Right renal pelvis (tissue), 4 donors: Measurements from ENCODE around the gene DPP9. TPM values are rescaled to one million over a fixed set of nuclear protein-coding genes. Genes with fewer than 3 reads are reported as not detected.

Experiments used
- DNase-seq, 4 donors: peaks; one replicate each; pipeline ENCODE4 v3.0.0-alpha.2; 2013; ENCODE audit warnings: low read depth in 4 of 4, low spot score in 3 of 4, missing footprints in 1 of 4
- polyA plus RNA-seq, 4 donors: library from polyadenylated mRNA; unstranded; fragments of 120-200 nt; gene quantifications; one replicate each; pipeline ENCODE4 v1.2.1, GENCODE V29; 2013; ENCODE audit not compliant: insufficient read length in 4 of 4

Gene DPP9
- polyA plus RNA-seq, 4 donors = 16.4 to 25.5 (median 21.9) TPM

GRCh38 chr19:4662020-4662695, 61.5 kb downstream of the DPP9 start:
- no peak for DNase-seq

DNA sequence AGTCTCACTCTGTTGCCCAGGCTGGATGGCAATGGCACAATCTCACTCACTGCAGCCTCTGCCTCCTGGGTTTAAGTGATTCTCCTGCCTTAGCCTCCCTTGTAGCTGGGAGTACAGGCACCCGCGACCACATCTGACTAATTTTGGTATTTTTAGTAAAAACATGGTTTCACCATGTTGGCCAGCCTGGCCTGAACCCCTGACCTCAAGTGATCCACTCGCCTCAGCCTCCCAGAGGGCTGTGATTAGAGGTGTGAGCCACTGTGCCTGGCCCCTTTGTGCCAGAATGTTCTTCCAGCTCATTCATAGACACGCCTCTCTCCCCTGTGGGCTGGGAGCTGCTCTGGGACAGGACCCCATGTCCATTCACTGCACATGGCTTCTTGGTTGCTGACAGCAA, 62.6 kb downstream of the DPP9 start:
- no peak for DNase-seq

DNA sequence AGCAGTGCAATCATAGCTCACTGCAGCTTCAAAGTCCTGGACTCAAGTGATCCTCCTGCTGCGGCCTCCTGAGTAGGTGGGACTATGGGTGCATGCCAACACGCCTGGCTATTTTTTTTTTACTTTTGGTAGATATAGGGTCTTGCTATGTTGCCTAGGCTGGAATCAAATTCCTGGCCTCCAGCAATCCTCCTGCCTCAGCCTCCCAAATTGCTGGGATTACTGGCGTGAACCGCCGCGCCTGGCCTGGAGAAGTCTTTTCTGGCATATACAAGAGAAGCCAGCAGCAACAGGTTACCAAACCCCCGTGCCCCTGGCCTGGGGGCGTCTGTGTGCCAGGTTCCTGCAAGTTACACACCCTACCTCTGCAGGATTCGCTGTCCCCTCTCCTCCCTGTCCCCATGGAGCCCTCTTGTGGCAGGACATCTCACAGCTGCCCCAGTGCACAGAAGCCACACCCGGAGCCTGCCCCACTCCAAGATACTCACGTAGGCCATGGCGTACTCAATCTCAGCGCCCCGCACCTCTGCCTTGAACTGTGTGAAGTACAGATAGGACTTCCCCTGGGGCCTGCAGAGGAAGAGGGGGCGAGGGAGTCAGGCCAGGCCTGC, 63.4 kb downstream of the DPP9 start:
- no peak for DNase-seq

DNA sequence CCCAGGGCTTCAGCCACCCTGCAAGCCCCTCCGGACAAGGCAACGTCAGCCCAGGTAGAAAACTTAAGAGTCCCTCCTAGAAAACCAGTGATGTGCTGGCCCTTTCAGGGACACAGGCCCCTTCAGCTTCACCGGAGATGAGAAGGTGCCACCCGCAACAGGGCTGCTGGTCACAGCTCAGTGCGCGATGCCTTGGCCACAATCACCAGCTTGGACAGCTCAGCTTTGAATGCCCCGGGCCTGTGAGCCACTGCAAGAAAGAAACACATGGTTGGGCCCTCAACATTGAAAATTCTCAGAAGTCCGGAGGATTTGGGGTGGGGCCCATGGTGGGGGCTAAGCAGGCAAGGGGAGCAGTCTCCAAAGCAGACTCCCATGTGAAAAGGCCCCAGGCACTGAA, 65.8 kb downstream of the DPP9 start:
- no peak for DNase-seq

DNA sequence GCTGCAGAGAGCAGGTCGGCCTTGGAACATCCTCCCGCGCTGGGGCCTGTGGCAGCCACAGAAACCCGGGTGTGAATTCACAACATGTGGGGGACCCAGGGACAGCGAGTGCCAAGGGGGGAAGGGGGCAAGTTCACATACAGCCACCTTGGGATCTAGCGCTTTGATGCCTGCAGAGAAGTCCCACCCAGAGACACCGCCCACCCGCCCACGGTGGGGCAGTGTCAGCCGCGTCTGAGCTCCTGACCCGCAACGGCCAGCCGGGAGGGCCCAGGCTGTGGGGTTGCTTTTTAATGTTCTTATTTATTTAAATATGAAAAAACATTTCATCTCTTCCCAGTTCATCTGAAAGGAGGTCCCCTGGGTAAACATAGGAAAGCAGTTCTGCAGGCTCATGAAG, 66.4 kb downstream of the DPP9 start:
- DNase-seq = no peak

- no peak for DNase-seq
Observed at GRCh38 chr19:4656102-4656501, 67.5 kb downstream of the DPP9 start.

- no peak for DNase-seq
Observed at GRCh38 chr19:4654437-4655361, 68.9 kb downstream of the DPP9 start.

DNA sequence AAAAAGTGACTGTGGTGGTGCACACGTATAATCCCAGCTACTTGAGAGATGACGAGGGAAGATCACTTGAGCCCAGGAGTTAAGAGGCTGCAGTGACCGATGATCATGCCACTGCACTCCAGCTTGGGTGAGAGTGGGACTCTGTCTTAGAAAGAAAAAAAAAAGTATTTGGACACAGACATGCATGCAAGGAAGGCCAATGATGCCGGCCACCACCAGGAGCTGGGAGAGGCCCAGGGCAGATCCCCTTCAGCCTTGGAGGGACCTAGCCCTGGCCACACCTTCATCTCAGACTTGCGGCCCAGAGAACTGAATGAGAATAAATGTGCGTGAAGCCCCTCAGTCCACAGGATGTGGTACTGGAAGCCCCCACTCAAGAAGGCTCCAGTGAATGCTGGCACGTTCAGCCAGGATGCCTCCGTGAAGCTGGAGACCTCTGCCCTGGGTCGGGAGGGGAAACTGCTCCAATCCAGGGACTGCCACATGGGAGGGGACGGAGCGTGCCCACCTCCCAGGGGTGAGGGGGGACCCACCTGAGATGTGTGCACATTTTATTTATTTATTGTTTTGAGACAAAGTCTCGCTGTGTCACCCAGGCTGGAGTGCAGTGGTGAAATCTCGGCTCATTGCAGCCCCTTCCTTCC, 69.7 kb downstream of the DPP9 start:
- no peak for DNase-seq

DNA sequence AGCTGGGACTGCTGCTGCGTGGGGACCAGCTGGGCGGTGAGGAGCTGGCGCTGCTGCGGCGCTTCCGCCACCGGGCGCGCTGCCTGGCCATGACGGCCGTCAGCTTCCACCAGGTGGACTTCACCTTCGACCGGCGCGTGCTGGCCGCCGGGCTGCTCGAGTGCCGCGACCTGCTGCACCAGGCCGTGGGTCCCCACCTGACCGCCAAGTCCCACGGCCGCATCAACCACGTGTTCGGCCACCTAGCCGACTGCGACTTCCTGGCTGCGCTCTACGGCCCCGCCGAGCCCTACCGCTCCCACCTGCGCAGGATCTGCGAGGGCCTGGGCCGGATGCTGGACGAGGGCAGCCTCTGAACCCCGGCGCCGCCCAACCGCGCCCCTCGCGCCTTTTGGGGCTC, 71.6 kb downstream of the DPP9 start:
- no peak for DNase-seq

- DNase-seq = no peak
Observed at GRCh38 chr19:4650159-4650558, 73.5 kb downstream of the DPP9 start.

- no peak for DNase-seq
Observed at GRCh38 chr19:4649392-4650047, 74.1 kb downstream of the DPP9 start.

- no peak for DNase-seq
Observed at GRCh38 chr19:4647676-4648644, 75.7 kb downstream of the DPP9 start.

DNA sequence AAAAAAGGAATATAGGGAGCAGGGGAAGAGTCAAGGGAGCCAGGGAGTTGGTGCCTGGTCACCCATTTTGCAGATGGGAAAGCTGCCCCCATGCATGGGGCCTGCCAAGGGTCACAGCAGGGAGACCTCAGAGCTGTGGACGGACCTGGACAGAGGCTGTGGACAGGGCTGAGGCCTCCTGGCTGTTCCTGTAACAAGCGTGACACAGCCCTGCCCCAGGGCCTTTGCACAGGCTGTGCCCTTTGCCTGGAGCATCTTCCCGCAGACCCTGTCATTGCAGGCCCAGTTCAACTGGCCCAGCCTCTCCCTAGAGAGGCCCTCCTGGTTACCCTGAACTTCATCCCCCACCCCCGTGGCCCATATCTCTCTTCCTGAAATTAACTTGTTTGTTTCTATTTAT, 77.9 kb downstream of the DPP9 start:
- DNase-seq = no peak

DNA sequence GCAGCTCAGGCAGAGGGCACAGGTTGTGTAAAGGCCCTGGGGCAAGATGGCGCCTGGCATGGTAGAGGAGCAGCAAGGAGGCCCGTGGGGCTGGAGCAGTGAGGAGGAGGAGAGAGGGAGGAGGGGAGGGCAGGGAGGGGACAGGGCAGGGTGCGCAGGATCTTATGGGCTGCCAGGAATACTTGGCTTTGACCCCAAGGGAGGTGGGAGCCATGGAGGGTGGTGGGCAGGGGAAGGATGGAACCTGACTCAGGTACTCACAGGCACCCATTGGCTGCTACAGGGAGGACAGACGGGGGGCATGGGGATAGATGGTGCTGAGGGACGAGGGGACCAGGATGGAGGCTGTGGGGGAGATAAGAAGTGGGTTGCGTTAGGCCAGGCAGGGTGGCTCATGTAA, 81.0 kb downstream of the DPP9 start:
- DNase-seq = no peak

DNA sequence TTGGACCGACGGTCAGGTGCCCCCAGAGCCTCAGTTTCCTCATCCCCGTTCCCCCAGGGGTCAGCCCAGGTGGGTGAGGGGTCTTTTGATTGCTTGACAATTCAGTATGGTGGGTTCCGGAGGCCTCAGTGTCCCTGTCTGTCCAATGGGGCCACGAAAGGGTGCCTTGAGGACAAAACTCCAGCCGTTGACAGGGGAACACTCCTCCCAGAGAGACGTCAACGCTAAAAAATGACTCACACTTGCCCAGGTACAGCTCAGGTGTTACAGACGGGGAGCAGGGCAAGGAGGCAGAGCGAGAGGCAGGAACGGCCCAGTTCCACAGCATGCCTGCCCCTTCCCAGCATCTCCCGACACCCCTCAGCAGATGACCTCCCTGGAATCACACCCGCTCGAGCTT, 82.5 kb downstream of the DPP9 start:
- no peak for DNase-seq

DNA sequence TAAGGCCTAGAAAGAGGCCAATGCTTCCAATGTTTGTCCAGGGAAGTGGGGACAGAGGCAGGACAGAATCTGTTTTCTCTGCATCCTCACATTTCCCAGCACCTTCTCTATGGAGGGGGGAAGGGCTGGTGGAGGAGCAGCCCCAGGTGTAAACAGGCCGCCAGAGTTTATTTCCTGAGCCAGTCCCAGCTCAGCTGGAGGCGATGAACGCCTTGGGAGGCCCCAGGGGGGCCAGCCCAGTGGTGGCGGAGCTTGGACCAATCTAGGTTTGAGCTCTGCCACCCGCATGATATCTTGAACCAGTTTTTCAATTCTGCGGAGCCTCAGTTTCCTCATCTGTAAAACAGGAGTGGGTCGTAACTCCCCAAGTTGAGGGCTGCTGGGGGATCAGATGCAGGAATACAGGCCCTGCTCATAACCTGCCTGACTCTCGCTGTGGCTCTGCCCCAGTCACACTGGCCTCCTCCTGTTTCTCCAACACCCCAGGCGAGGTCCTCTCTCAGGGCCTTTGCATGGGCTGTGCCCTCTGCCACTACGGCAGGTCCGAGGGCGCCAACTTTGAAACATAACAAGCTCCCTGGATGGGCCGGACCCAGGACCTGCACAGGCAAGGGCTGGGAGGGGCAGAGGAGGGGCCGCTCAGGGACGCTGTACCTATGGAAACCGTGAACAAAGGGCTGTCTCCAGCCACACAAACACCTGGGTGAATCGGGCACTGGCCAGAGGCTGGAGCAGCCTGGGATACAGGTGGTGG, 83.2 kb downstream of the DPP9 start:
- no peak for DNase-seq

DNA sequence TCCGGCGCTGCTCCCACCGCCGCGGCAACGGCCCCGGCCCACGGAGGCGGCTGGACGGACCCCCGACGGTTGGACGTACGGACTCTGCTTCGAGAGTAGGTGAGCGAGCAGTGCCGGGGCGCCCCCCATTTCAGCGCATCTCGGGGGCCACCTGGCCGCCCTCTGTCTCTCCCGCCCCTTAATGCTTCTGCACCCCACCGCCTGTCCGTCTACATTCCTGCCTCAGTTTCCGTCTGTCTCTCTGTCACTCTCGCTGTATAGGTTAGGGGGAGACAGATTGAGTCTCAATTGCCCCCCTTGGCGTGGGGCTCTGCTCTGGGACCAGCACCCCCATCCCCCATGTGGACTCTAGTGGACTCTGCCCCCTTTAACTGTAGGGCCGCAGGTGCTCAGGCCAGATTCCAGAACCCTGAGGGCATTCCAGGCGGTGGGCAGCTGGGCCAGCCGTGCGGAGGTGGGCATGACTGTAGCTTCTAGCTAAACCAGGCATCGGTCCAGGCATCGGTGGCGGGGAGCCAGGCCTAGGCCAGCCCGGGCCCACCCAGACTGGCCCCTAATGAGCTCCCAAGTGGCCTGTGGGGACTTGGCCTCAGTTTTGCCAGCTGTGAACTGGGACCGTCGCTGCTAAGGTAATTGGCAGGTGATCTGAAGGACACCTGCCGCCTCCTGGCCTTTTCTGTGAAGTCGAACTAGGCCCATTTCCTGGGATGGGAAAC, 84.0 kb downstream of the DPP9 start:
- no peak for DNase-seq
